Activated CD4-positive, CD25-positive, alpha-beta regulatory T cell treated with anti-CD3 and anti-CD28 coated beads, Interleukin-2, amount 50 U/mL, for 72 hours (primary cell): ENCODE measurements around the gene CASP7.

Source experiments
- DNase-seq: peaks from one replicate; pipeline ENCODE4 v3.0.0; 2021

CASP7 gene

GRCh38 chr10:113666682-113667252, 12.9 kb upstream of the CASP7 start:
- no peak for DNase-seq

GRCh38 chr10:113680190-113681111, 739 bp downstream of the CASP7 start:
- peak; percentile 50 for DNase-seq

GRCh38 chr10:113681533-113682470, 2.1 kb downstream of the CASP7 start:
- DNase-seq: no peak

GRCh38 chr10:113683300-113683699, 3.6 kb downstream of the CASP7 start:
- DNase-seq: no peak

- no peak for DNase-seq
Measured at GRCh38 chr10:113686028-113686427, 6.3 kb downstream of the CASP7 start.

- no peak for DNase-seq
Measured at GRCh38 chr10:113687037-113687436, 7.3 kb downstream of the CASP7 start.

- no peak for DNase-seq
Measured at GRCh38 chr10:113689057-113689456, 9.3 kb downstream of the CASP7 start.

- DNase-seq: no peak
Measured at GRCh38 chr10:113689574-113689973, 9.9 kb downstream of the CASP7 start.

- no peak for DNase-seq
Measured at GRCh38 chr10:113690749-113691148, 11.0 kb downstream of the CASP7 start.

- no peak for DNase-seq
Measured at GRCh38 chr10:113691381-113691780, 11.7 kb downstream of the CASP7 start.

- DNase-seq: no peak
Measured at GRCh38 chr10:113692271-113692670, 12.6 kb downstream of the CASP7 start.

- no peak for DNase-seq
Measured at GRCh38 chr10:113693348-113693747, 13.6 kb downstream of the CASP7 start.

- DNase-seq: no peak
Measured at GRCh38 chr10:113695691-113696090, 16.0 kb downstream of the CASP7 start.

- no peak for DNase-seq
Measured at GRCh38 chr10:113697595-113697994, 17.9 kb downstream of the CASP7 start.

GRCh38 chr10:113704637-113705343, 25.1 kb downstream of the CASP7 start:
- no peak for DNase-seq

- DNase-seq: no peak
Measured at GRCh38 chr10:113705344-113705652, 25.6 kb downstream of the CASP7 start.

- no peak for DNase-seq
Measured at GRCh38 chr10:113706623-113707022, 26.9 kb downstream of the CASP7 start.

- DNase-seq: no peak
Measured at GRCh38 chr10:113708640-113709039, 28.9 kb downstream of the CASP7 start.

GRCh38 chr10:113709221-113709838, 29.6 kb downstream of the CASP7 start:
- no peak for DNase-seq

- DNase-seq: no peak
Measured at GRCh38 chr10:113711142-113711541, 31.4 kb downstream of the CASP7 start.

- no peak for DNase-seq
Measured at GRCh38 chr10:113712024-113712423, 32.3 kb downstream of the CASP7 start.
